Embryonic facial prominence (tissue), 1 donor: ENCODE results near the gene ELMO1.

ENCODE experiments used
- DNase-seq: peaks from one replicate; pipeline ENCODE4 v3.0.0-alpha.2; 2016; ENCODE audit errors: extremely low spot score

The ELMO1 gene

GRCh38 chr7:37471619-37472018, 23.0 kb upstream of the ELMO1 start:
- DNase-seq: no peak

- DNase-seq: no peak
These were observed 18.3 kb upstream of the ELMO1 start for GRCh38 chr7:37467002-37467401.

- no peak for DNase-seq
These were observed 13.5 kb upstream of the ELMO1 start for GRCh38 chr7:37462138-37462537.

- DNase-seq: no peak
These were observed 6.4 kb upstream of the ELMO1 start for GRCh38 chr7:37455081-37455480.

GRCh38 chr7:37452346-37452745, 3.7 kb upstream of the ELMO1 start:
- DNase-seq: no peak

- DNase-seq: no peak
These were observed 1.4 kb upstream of the ELMO1 start for GRCh38 chr7:37450035-37450434.

GRCh38 chr7:37449621-37450020, 957 bp upstream of the ELMO1 start:
- no peak for DNase-seq

- no peak for DNase-seq
These were observed 541 bp downstream of the ELMO1 start for GRCh38 chr7:37448011-37448635.

- no peak for DNase-seq
These were observed 2.3 kb downstream of the ELMO1 start for GRCh38 chr7:37446371-37446770.

GRCh38 chr7:37445790-37446189, 2.9 kb downstream of the ELMO1 start:
- DNase-seq: no peak

GRCh38 chr7:37445064-37445723, 3.5 kb downstream of the ELMO1 start:
- DNase-seq: no peak

GRCh38 chr7:37443627-37444026, 5.0 kb downstream of the ELMO1 start:
- DNase-seq: no peak

- DNase-seq: no peak
These were observed 6.4 kb downstream of the ELMO1 start for GRCh38 chr7:37442268-37442667.

- DNase-seq: no peak
These were observed 6.8 kb downstream of the ELMO1 start for GRCh38 chr7:37441816-37442215.

GRCh38 chr7:37441386-37441760, 7.3 kb downstream of the ELMO1 start:
- DNase-seq: no peak

GRCh38 chr7:37440738-37441385, 7.8 kb downstream of the ELMO1 start:
- DNase-seq: no peak

GRCh38 chr7:37439653-37440026, 9.0 kb downstream of the ELMO1 start:
- DNase-seq: no peak

GRCh38 chr7:37438906-37439652, 9.6 kb downstream of the ELMO1 start:
- DNase-seq: no peak

- no peak for DNase-seq
These were observed 13.4 kb downstream of the ELMO1 start for GRCh38 chr7:37435156-37435855.

GRCh38 chr7:37434529-37434928, 14.1 kb downstream of the ELMO1 start:
- DNase-seq: no peak

GRCh38 chr7:37433166-37433565, 15.5 kb downstream of the ELMO1 start:
- DNase-seq: no peak
